NCI-H1417 (cell line): ENCODE measurements around the gene CLDN1.
A peak's percentile ranks its signal among the peaks of the same experiment; 100 is the strongest.

ENCODE experiments used
- DNase-seq, 3 experiments: peaks; one replicate each; lab custom pipeline; 2025; lab: John Stamatoyannopoulos, UW

The CLDN1 gene

GRCh38 chr3:190321789-190322603 lies at the start of gene CLDN1:
TSS of gene CLDN1 (minus strand) at chr3:190322446. CDS start at chr3:190322206, 240 bp downstream.
- DNase-seq = peak; percentile 70 to 85 (median 81)

DNA sequence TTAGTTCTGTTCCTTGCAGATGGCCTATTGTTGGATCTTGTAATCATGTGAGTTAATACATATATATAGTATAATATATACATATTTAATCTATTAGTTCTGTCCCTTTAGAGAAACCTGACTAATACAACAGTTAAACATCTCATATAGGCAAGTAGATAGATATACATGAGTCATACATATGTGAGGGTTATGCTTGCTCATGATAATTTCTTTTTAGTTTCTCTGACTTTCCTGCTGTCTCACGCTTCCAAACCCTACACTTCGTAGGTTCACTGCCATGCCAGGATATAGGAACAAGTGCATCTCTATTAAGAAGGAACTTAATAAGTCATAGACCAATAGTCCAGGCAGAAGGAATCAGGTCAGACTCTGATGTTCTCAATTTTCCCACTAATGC lies 48.9 kb upstream of the CLDN1 start:
- no peak for DNase-seq

GRCh38 chr3:190370369-190370768 lies 48.1 kb upstream of the CLDN1 start:
- no peak for DNase-seq

DNA sequence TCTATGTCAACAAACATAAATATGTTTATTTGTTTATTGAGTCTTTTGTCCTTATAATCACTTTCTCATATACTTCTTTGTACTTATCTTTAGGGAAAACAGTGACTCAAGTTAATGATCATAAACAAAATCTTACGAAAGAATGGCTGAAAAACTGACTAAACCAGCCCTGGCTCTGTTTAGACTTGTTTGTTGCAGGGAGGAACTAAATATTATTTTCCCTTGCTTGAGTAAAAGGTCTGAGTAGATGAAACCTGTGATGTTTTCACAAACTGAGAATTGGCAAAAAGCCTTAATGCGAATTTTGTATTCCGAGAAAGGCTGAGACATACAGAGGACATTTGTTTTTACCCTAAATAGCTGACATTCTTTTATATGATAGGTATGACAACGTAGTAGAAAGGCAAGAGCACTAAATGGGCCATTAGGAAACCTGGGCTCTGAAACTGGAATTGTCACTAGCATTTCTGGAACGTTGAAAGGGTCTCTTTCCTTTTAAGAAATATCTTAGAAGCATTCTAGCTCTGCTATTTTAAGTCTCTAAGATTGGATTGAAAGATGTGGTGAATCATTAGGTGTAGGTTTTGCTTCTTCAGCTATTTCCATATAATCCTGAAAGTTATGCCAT lies 47.5 kb upstream of the CLDN1 start:
- no peak for DNase-seq

DNA sequence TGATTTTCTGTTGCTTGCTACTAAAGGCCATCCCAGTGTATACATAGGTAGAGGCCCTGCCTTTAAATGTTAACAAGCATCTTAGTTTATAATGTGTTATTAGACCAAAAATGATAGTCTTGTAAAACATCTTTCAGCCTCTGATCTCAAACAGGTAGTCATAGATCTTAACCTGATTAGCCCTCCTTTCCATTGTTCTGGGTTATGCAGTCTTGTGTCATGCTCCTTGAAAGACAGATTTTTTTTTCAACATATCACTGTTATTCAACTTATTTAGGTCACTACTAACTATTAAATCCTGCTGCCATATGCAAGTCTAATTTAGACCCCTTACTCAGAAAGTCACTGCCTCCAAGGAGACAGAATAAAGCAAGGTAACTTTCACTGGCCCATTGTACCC lies 46.6 kb upstream of the CLDN1 start:
- DNase-seq = no peak

GRCh38 chr3:190366133-190366532 lies 43.9 kb upstream of the CLDN1 start:
- DNase-seq = no peak

GRCh38 chr3:190362258-190362657 lies 40.0 kb upstream of the CLDN1 start:
- DNase-seq = no peak

GRCh38 chr3:190361791-190362190 lies 39.5 kb upstream of the CLDN1 start:
- DNase-seq = peak in 1 of 3 experiments; percentile 8

- DNase-seq = no peak
Observed at GRCh38 chr3:190360228-190360627, 38.0 kb upstream of the CLDN1 start.

DNA sequence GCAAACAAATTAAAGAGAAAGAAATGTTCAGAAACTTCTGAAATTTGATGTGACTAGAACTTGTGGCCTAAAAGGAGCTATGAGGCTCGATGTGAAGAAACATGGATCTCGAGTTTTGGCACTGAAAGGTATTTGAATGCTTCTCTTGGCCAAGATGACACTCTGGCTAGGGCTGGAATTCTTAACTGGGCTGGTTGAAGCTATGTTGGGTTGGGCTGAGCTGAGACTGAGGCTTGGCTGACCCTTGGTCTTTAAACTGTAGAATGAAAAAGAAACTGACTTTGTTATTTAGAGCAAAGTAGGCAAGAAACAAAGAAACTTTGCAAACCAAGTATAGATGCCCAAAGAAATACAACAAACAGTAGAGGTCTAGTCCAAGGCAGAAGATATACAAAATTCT lies 37.6 kb upstream of the CLDN1 start:
- DNase-seq = no peak

GRCh38 chr3:190357468-190357867 lies 35.2 kb upstream of the CLDN1 start:
- no peak for DNase-seq

DNA sequence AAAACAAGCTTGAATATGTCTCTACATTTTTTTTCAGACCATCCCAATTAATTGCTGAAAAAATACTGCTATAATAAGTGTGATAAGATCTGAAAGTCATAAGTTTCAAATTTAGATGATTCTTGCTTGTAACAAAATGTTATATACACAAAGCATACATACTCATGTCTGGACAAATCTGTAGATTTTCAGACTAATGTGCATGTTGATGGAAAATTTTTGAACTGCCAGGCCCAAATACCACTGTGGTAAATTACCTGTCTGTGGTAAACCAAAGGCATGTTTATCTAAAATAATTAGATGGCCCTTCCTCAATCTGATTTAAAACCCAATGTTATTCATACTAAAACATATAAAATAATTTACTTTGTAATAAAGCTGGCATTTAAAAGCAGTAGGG lies 34.0 kb upstream of the CLDN1 start:
- DNase-seq = no peak

- DNase-seq = no peak
Observed at GRCh38 chr3:190352861-190353457, 30.7 kb upstream of the CLDN1 start.

GRCh38 chr3:190346541-190346940 lies 24.3 kb upstream of the CLDN1 start:
- no peak for DNase-seq

DNA sequence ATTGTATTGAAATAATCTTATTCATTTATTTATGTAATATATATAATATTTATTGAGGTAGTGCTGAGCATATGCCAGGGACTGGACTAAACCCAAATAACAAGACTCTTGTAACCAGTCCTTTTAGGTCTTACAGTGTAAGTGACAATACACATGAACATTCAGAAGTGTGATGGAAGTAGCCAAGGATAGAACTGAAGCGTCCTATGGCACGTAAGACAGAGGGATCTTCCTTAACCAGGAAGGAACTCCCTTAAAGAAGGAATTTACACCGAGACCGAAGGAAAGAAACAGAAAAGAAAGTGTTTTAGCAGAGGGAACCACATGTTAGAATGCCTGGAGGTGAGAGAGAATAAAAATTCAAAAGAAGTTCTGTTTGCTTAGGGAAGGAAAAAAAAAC lies 23.6 kb upstream of the CLDN1 start:
- DNase-seq = no peak

GRCh38 chr3:190345027-190345821 lies 23.0 kb upstream of the CLDN1 start:
- DNase-seq = no peak

DNA sequence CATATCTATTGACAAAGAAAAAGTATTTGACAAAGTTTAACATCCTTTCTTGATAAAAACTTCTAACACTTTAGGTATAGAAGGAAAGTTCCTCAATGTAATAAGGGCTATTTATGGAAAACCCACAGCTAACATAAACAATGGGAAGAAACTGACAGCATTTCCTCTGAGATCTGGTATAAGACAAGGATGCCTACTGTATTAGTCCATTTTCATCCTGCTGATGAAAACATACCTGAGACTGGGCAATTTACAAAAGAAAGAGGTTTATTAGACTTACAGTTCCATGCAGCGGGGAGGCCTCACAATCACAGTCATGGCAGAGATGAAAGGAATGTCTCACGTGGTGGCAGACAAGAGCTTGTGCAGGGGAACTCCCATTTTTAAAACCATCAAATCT lies 17.8 kb upstream of the CLDN1 start:
- no peak for DNase-seq

GRCh38 chr3:190339130-190339529 lies 16.9 kb upstream of the CLDN1 start:
- DNase-seq = peak in 1 of 3 experiments; percentile 36

- no peak for DNase-seq
Observed at GRCh38 chr3:190338717-190339116, 16.5 kb upstream of the CLDN1 start.

DNA sequence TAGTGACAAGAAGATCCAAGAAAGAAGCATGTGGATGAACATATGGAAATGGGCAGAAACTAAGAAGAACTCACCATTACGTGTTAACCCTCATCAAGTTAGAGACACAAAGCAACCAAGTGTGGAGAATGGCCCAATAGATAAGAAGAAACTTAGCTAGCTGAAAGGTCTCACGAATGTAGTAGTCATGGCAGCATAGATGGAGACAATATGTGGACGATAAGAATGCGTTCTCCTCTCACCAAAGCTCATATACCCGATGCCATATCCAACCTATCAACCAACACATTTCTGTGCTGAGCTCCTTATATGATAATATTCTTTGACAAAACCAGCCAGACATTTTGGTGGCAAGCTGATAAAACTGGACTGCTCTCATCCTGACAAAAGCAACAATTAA lies 15.1 kb upstream of the CLDN1 start:
- no peak for DNase-seq

- DNase-seq = no peak
Observed at GRCh38 chr3:190336516-190337189, 14.4 kb upstream of the CLDN1 start.

GRCh38 chr3:190333961-190334360 lies 11.7 kb upstream of the CLDN1 start:
- DNase-seq = no peak
